ENCODE results near the gene ACVRL1. TPM values are rescaled to one million over a fixed set of nuclear protein-coding genes. Genes with fewer than 3 reads are reported as not detected.

The ACVRL1 gene
- total RNA-seq, 1 donor from 2014 or later = 2.0 TPM

GRCh38 chr12:51863363-51863932 is 43.9 kb upstream of the ACVRL1 start:
- no peaks in the 10 kb centered on the region for H3K36me3 Mint-ChIP-seq
- no peaks in the 10 kb centered on the region for H3K79me2 ChIP-seq (ENCODE audit: low read depth)
- peak overlapping the region; percentile 88 for H3K4me2 ChIP-seq
- H3K9ac ChIP-seq = no peak overlapping the region
- peak overlapping the region; percentile 48 for H3K27ac ChIP-seq
- peaks cover 57% of the 10 kb centered on the region for H3K4me1 Mint-ChIP-seq
- H3K9me3 Mint-ChIP-seq = no peaks in the 10 kb centered on the region
- H3K27ac Mint-ChIP-seq = peak overlapping the region; percentile 86
- H2AFZ ChIP-seq (replicated peaks) = no peak overlapping the region
- H3K9me3 ChIP-seq (ENCODE audit: low read depth) = no peaks in the 10 kb centered on the region
- peaks cover 38% of the 10 kb centered on the region for H3K4me1 ChIP-seq
- no peak for TF ChIP-seq EZH2phosphoT487 (IDR thresholded peaks at IDR 0.05)
- no peak for TF ChIP-seq EZH2 (IDR thresholded peaks at IDR 0.05)
- TF ChIP-seq CTCF (IDR thresholded peaks at IDR 0.05) = no peak
- peak overlapping the region; percentile 53 for H3K4me3 ChIP-seq
- H3F3A ChIP-seq (ENCODE audit: low read depth) = peaks cover 56% of the 10 kb centered on the region
- peak overlapping the region; percentile 74 for H3K4me3 Mint-ChIP-seq
- H3K27me3 Mint-ChIP-seq (ENCODE audit: insufficient read depth, low read depth) = peaks cover 49% of the 10 kb centered on the region
- no peaks in the 10 kb centered on the region for H3K36me3 ChIP-seq
- peaks cover 36% of the 10 kb centered on the region for H4K20me1 ChIP-seq (ENCODE audit: low read depth)
- H3K27me3 ChIP-seq = peaks cover 35% of the 10 kb centered on the region
- DNase-seq (ENCODE audit: low spot score) = peak; percentile 78

- Histone ChIP-seq H3K79me2 (ENCODE audit: low read depth) (no peaks in the 10 kb centered on the region), H3K9me3 (ENCODE audit: low read depth) (no peaks in the 10 kb centered on the region), H3K36me3 (no peaks in the 10 kb centered on the region), H3K27ac (peak overlapping the region; percentile 48), H3K4me2 (peak overlapping the region; percentile 88), H2AFZ (replicated peaks) (peak overlapping the region; percentile 8), H3K27me3 (peaks cover 43% of the 10 kb centered on the region), H3K9ac (no peak overlapping the region), H3F3A (ENCODE audit: low read depth) (peaks cover 56% of the 10 kb centered on the region), H3K4me3 (peak overlapping the region; percentile 53), H3K4me1 (peaks cover 43% of the 10 kb centered on the region), H4K20me1 (ENCODE audit: low read depth) (peaks cover 36% of the 10 kb centered on the region)
- DNase-seq (ENCODE audit: low spot score) = peak; percentile 92
- TF ChIP-seq CTCF (IDR thresholded peaks at IDR 0.05) = no peak
- no peak for TF ChIP-seq EZH2phosphoT487 (IDR thresholded peaks at IDR 0.05)
- TF ChIP-seq EZH2 (IDR thresholded peaks at IDR 0.05) = no peak
- Mint-ChIP-seq H3K9me3 (no peaks in the 10 kb centered on the region), H3K27ac (peak overlapping the region; percentile 82), H3K36me3 (no peaks in the 10 kb centered on the region), H3K4me1 (peaks cover 62% of the 10 kb centered on the region), H3K4me3 (peak overlapping the region; percentile 84), H3K27me3 (ENCODE audit: insufficient read depth, low read depth) (peaks cover 48% of the 10 kb centered on the region)
These were observed 43.1 kb upstream of the ACVRL1 start for GRCh38 chr12:51863933-51864832.

- Histone ChIP-seq H3K36me3 (no peaks in the 10 kb centered on the region), H3K4me2 (peak overlapping the region; percentile 88), H2AFZ (replicated peaks) (no peak overlapping the region), H3K27ac (no peak overlapping the region), H3K9me3 (ENCODE audit: low read depth) (no peaks in the 10 kb centered on the region), H3F3A (ENCODE audit: low read depth) (peaks cover 59% of the 10 kb centered on the region), H3K79me2 (ENCODE audit: low read depth) (no peaks in the 10 kb centered on the region), H3K9ac (no peak overlapping the region), H4K20me1 (ENCODE audit: low read depth) (peaks cover 37% of the 10 kb centered on the region), H3K4me3 (peak overlapping the region; percentile 53), H3K4me1 (peaks cover 51% of the 10 kb centered on the region), H3K27me3 (peaks cover 52% of the 10 kb centered on the region)
- H3K27ac Mint-ChIP-seq = peak overlapping the region; percentile 82
- H3K36me3 Mint-ChIP-seq = no peaks in the 10 kb centered on the region
- peak; percentile 72 for DNase-seq (ENCODE audit: low spot score)
- no peak for TF ChIP-seq EZH2 (IDR thresholded peaks at IDR 0.05)
- TF ChIP-seq CTCF (IDR thresholded peaks at IDR 0.05) = no peak
- TF ChIP-seq EZH2phosphoT487 (IDR thresholded peaks at IDR 0.05) = no peak
- H3K27me3 Mint-ChIP-seq (ENCODE audit: insufficient read depth, low read depth) = peaks cover 51% of the 10 kb centered on the region
- H3K4me1 Mint-ChIP-seq = peaks cover 69% of the 10 kb centered on the region
- H3K4me3 Mint-ChIP-seq = peak overlapping the region; percentile 84
- no peaks in the 10 kb centered on the region for H3K9me3 Mint-ChIP-seq
These were observed 42.3 kb upstream of the ACVRL1 start for GRCh38 chr12:51864833-51865670.

Measured in neural progenitor cell (in vitro differentiated cells).